Karpas-422 (cell line): ENCODE measurements around the gene DYSF. TPM values are rescaled to one million over a fixed set of nuclear protein-coding genes. Genes with fewer than 3 reads are reported as not detected.

Experiments
- DNase-seq: peaks from one replicate; pipeline ENCODE4 v3.0.0-alpha.2; 2015
- H2AFZ ChIP-seq: fragments of 200-600 bp; sonication (generic); 2 replicates; pipeline ENCODE4 v1.6.1; 2014; ENCODE audit warnings: antibody characterized with exemption, low read length, mixed read lengths
- H3K27ac ChIP-seq: fragments of 200-600 bp; sonication (generic); 2 replicates; pipeline ENCODE4 v1.5.1; 2014; ENCODE audit warnings: mild to moderate bottlenecking, low read length, moderate library complexity
- H3K27me3 ChIP-seq: fragments of 200-600 bp; sonication (generic); 2 replicates; pipeline ENCODE4 v1.6.1; 2014; ENCODE audit warnings: low read length, mixed read lengths
- H3K36me3 ChIP-seq: fragments of 200-600 bp; sonication (generic); 2 replicates; pipeline ENCODE4 v1.6.1; 2014; ENCODE audit warnings: low read length, mixed read lengths; ENCODE audit not compliant: insufficient read depth
- H3K4me1 ChIP-seq: fragments of 200-600 bp; sonication (generic); 2 replicates; pipeline ENCODE4 v1.6.1; 2014; ENCODE audit warnings: mild to moderate bottlenecking, low read length, mixed read lengths
- H3K4me2 ChIP-seq: fragments of 200-600 bp; sonication (generic); 2 replicates; pipeline ENCODE4 v1.6.1; 2014; ENCODE audit warnings: low read length, low read depth, mild to moderate bottlenecking; ENCODE audit not compliant: poor library complexity, severe bottlenecking
- H3K4me3 ChIP-seq: fragments of 200-600 bp; sonication (generic); 2 replicates; pipeline ENCODE4 v1.5.1; 2014; ENCODE audit warnings: mild to moderate bottlenecking, antibody characterized with exemption, low read length, mixed read lengths
- H3K79me2 ChIP-seq: fragments of 200-600 bp; sonication (generic); 2 replicates; pipeline ENCODE4 v1.6.1; 2014; ENCODE audit warnings: mild to moderate bottlenecking, low read length, mixed read lengths
- H3K9ac ChIP-seq: fragments of 200-600 bp; sonication (generic); 2 replicates; pipeline ENCODE4 v1.6.0; 2014; ENCODE audit warnings: low read length
- H3K9me2 ChIP-seq: fragments of 200-600 bp; sonication (generic), shearing (Covaris generic); replicated peaks from 2 replicates; pipeline ENCODE4 v1.6.0; 2014; ENCODE audit warnings: mild to moderate bottlenecking, low read length, moderate library complexity; ENCODE audit not compliant: insufficient read depth
- H3K9me3 ChIP-seq: fragments of 300-700, 200-600 bp; sonication (generic); 2 replicates; pipeline ENCODE4 v1.6.1; 2014; ENCODE audit warnings: low read length, mixed read lengths
- H4K20me1 ChIP-seq: fragments of 200-600 bp; sonication (generic); 2 replicates; pipeline ENCODE4 v1.6.1; 2014; ENCODE audit warnings: mild to moderate bottlenecking, antibody characterized with exemption, low read length, low read depth; ENCODE audit not compliant: insufficient read depth
- total RNA-seq: library from RNA; depleted of rRNA; stranded (reverse); fragments of >200 nt; shearing (Covaris generic); gene quantifications from 2 replicates; pipeline ENCODE4 v1.2.3, GENCODE V29; 2014; ENCODE audit warnings: low replicate concordance

The DYSF gene
- total RNA-seq, 1 experiment from 2014 or later = not detected

DNA sequence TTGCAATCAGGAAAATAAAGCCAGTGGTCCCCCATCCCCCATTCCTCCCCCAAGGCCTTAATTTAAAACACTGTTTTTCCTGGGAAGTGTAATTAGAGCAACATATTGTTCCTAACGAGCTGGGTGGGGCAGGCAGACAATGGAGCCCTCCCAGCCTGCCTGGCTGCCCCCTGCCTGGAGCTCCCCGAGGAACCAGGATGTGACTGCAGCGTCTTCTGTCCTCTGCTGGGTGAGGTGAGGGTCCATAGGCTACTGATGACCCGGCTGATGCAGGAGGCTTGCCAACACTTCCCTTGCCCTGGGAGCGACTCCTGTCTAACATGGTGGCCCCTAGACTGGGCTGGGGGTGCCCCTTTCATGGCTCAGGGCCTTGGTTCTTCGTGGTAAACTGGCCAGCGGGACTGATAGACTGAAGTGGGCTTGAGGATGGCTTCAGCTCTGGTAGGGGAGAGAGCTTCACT is 152.4 kb downstream of the DYSF start:
- Histone ChIP-seq H3K9ac (no peak overlapping the region), H4K20me1 (no peaks in the 10 kb centered on the region; the same call in 1 of the 2 replicates), H3K79me2 (no peaks in the 10 kb centered on the region), H3K9me3 (no peaks in the 10 kb centered on the region), H3K27ac (no peak overlapping the region), H3K27me3 (no peaks in the 10 kb centered on the region), H3K4me1 (no peaks in the 10 kb centered on the region), H3K36me3 (no peaks in the 10 kb centered on the region), H3K4me3 (no peak overlapping the region), H3K9me2 (no peaks in the 10 kb centered on the region), H3K4me2 (no peak overlapping the region), H2AFZ (no peak overlapping the region)
- DNase-seq = no peak

DNA sequence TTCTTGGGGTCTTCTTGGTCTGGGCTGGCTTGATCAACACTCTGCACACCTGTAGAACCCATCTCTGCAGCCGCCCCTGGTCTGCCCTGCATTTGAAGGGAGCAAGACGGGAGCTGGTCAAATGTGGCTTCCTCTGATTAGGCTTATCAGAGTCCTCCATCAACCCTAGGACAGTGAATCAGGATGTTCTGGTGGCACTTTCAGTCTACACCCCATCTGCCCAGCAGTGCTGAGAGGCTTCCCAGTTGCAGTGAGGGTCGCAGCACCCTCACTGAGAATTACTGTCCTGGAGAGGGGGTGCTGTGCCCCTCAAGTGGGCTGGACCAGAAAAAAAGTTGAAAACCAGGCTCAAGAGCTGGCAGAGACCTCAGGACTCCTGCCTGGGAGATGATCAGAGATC is 152.9 kb downstream of the DYSF start:
- Histone ChIP-seq H3K4me1 (no peaks in the 10 kb centered on the region), H3K27ac (no peak overlapping the region), H3K9me2 (no peaks in the 10 kb centered on the region), H3K4me3 (no peak overlapping the region), H4K20me1 (no peaks in the 10 kb centered on the region; the same call in 1 of the 2 replicates), H3K9me3 (no peaks in the 10 kb centered on the region), H2AFZ (no peak overlapping the region), H3K9ac (no peak overlapping the region), H3K79me2 (no peaks in the 10 kb centered on the region), H3K27me3 (no peaks in the 10 kb centered on the region), H3K36me3 (no peaks in the 10 kb centered on the region), H3K4me2 (no peak overlapping the region)
- DNase-seq = no peak

DNA sequence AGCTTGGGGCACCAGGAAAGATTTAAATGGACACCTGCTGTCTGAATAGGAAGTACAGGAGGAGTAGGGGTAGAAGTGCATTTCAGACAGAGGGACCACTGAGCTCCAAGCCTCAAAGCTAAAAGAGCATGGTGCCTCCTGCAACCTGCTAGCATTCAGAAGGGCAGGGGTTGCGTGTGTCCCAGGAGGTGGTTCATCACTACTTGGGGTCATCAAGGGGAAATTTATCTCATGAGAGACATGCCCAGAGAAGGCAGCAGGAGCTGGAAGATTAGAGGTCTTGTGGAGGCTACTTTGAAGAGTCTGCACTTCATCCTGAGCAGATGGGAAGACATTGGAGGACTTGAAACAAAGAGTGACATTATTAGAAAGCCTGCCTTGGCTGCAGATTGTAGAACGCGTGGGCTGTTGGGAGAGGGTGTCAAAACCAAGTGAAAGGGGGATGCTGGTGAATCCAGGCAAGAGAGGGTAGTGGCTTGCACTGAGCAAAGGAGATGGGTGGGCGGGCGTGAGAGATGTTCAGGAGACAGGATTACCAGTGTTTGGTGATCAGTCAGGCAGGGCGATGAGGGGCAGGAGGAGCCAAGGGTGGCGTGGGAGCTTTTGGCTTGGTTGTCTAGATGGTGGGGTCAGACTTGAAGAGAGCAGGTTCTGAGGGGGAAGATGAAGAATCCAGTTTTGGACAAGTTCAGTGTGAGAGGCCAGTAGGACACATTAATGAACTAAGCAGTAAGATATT is 154.0 kb downstream of the DYSF start:
- H4K20me1 ChIP-seq = no peaks in the 10 kb centered on the region; the same call in 1 of the 2 replicates

GRCh38 chr2:71608034-71608433 is 154.7 kb downstream of the DYSF start:
- Histone ChIP-seq H3K4me2 (no peak overlapping the region), H3K9ac (no peak overlapping the region), H4K20me1 (no peaks in the 10 kb centered on the region), H3K9me2 (no peaks in the 10 kb centered on the region), H3K79me2 (no peaks in the 10 kb centered on the region), H3K4me3 (no peak overlapping the region), H2AFZ (no peak overlapping the region), H3K27me3 (no peaks in the 10 kb centered on the region), H3K36me3 (no peaks in the 10 kb centered on the region), H3K27ac (no peak overlapping the region), H3K9me3 (no peaks in the 10 kb centered on the region), H3K4me1 (no peaks in the 10 kb centered on the region)
- DNase-seq = no peak

More for the DNA sequence above, 154.0 kb downstream of the DYSF start:
- Histone ChIP-seq H3K4me3 (no peak overlapping the region), H3K27me3 (no peaks in the 10 kb centered on the region), H3K36me3 (no peaks in the 10 kb centered on the region), H3K9ac (no peak overlapping the region), H3K79me2 (no peaks in the 10 kb centered on the region), H3K27ac (no peak overlapping the region), H3K9me3 (no peaks in the 10 kb centered on the region), H2AFZ (no peak overlapping the region), H3K9me2 (no peaks in the 10 kb centered on the region), H3K4me1 (no peaks in the 10 kb centered on the region), H3K4me2 (no peak overlapping the region)
- DNase-seq = no peak

DNA sequence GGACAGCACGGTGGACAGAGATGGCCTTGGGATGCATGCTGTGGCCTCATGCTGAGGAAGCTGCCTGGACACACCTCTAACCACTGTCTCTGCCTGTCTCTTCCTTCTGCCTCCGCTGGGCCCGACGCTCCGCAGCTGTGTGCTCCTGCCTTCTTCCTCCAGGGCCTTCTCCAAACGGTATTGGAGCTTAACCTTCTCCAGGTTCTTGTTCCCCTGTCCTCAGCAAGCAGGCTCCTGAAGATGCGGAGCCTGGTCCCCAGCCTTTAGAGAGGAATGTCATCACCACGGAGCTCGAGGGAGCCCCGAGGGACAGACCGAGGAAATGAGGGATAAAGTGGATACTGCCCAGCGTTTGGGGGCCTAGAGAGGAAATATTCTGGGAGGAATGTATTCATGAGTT is 155.1 kb downstream of the DYSF start:
- Histone ChIP-seq H3K36me3 (no peaks in the 10 kb centered on the region), H3K4me1 (no peaks in the 10 kb centered on the region), H3K9ac (no peak overlapping the region), H3K27me3 (no peaks in the 10 kb centered on the region), H3K9me3 (no peaks in the 10 kb centered on the region), H3K9me2 (no peaks in the 10 kb centered on the region), H3K4me2 (no peak overlapping the region), H3K79me2 (no peaks in the 10 kb centered on the region), H4K20me1 (no peaks in the 10 kb centered on the region), H2AFZ (no peak overlapping the region), H3K27ac (no peak overlapping the region), H3K4me3 (no peak overlapping the region)
- no peak for DNase-seq

DNA sequence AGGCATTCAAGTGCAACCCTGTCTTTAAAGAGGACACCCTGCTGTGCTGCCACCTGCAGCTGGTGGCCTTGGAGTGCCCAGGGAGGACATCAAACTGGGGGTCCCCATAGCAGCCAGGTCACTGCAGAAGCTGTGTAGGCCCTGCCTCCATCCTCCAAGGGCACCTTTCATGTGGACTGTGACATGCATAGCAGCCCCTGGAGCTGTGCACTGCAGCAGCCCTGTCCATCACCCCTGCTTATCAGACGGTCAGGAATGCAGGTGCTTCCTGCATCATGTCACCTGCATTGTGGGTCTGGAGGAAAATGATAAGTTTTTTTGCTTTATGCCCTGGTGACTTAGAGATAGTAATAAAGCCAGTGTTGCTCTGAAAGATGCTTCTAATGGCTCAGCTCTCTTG is 155.7 kb downstream of the DYSF start:
- H3K36me3 ChIP-seq = no peaks in the 10 kb centered on the region
- no peaks in the 10 kb centered on the region for H3K9me3 ChIP-seq
- no peaks in the 10 kb centered on the region for H3K79me2 ChIP-seq
- H3K4me3 ChIP-seq = no peak overlapping the region
- no peak for DNase-seq
- no peak overlapping the region for H3K9ac ChIP-seq
- no peak overlapping the region for H3K27ac ChIP-seq
- H3K27me3 ChIP-seq = no peaks in the 10 kb centered on the region
- no peak overlapping the region for H3K4me2 ChIP-seq
- H3K9me2 ChIP-seq = no peaks in the 10 kb centered on the region
- H4K20me1 ChIP-seq = no peaks in the 10 kb centered on the region
- no peaks in the 10 kb centered on the region for H3K4me1 ChIP-seq
- no peak overlapping the region for H2AFZ ChIP-seq

DNA sequence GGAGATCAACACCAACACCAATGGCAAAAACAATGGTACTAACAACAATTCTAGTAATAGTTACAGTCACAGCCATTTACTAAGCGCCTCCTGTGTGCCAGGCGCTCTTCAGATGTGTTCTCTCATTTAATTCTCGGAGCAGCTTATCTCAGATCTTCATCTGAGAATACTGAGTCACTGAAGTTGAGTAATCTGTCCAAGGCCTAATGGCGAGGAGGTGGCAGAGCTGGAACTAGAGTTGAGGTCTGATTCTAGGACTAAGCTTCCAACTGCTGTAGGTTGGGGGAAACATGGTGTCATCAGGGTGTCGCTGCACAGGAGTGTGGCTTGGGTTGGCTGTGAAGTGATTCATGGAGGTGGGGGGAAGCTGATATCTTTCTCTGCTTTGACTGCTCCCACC is 156.1 kb downstream of the DYSF start:
- Histone ChIP-seq H3K27me3 (no peaks in the 10 kb centered on the region), H3K9me2 (no peaks in the 10 kb centered on the region), H2AFZ (no peak overlapping the region), H3K36me3 (no peaks in the 10 kb centered on the region), H4K20me1 (no peaks in the 10 kb centered on the region), H3K9ac (no peak overlapping the region), H3K27ac (no peak overlapping the region), H3K4me1 (no peaks in the 10 kb centered on the region), H3K4me3 (no peak overlapping the region), H3K9me3 (no peaks in the 10 kb centered on the region), H3K79me2 (no peaks in the 10 kb centered on the region), H3K4me2 (no peak overlapping the region)
- DNase-seq = no peak

DNA sequence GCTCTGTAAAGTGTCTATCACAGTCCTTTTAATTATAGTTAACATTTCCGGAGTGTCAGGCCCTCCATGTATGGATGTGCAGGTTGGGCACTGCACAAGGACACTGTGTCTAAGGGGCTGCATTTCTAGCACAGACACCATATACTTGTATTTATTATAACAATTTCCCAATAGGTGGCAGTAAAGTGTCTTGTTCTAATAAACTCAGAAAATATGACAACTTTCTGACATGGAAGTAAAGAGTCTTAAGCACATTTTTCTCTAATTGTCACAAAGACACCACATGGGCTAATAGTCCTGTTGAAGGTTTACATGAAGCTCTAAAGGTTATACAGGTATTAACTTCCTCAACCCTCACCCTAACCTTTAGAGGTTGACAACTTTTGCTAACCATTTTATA is 156.6 kb downstream of the DYSF start:
- no peaks in the 10 kb centered on the region for H3K79me2 ChIP-seq
- DNase-seq = peak; percentile 81
- H3K4me1 ChIP-seq = no peaks in the 10 kb centered on the region
- no peak overlapping the region for H2AFZ ChIP-seq
- H4K20me1 ChIP-seq = no peaks in the 10 kb centered on the region
- H3K4me2 ChIP-seq = no peak overlapping the region
- H3K36me3 ChIP-seq = no peaks in the 10 kb centered on the region
- no peak overlapping the region for H3K4me3 ChIP-seq
- H3K9ac ChIP-seq = no peak overlapping the region
- no peaks in the 10 kb centered on the region for H3K9me2 ChIP-seq
- H3K27ac ChIP-seq = no peak overlapping the region
- no peaks in the 10 kb centered on the region for H3K27me3 ChIP-seq
- no peaks in the 10 kb centered on the region for H3K9me3 ChIP-seq
